Activated CD4-positive, alpha-beta T cell treated with anti-CD3 and anti-CD28 coated beads, Interleukin-2, Interleukin-6, amounts not matched to agents 100 ng/mL and 50 ng/mL, durations not matched to agents 16 hours and 8 hours (primary cell): ENCODE data around the gene IL9.
"Not testable (repeated sequence)": the region's sequence is repeated elsewhere in the genome, so short reads cannot be mapped to it uniquely, and the experiment has no call there.

ENCODE experiments used
- DNase-seq: peaks from one replicate; pipeline ENCODE4 v3.0.0-alpha.2; 2020

The IL9 gene

DNA sequence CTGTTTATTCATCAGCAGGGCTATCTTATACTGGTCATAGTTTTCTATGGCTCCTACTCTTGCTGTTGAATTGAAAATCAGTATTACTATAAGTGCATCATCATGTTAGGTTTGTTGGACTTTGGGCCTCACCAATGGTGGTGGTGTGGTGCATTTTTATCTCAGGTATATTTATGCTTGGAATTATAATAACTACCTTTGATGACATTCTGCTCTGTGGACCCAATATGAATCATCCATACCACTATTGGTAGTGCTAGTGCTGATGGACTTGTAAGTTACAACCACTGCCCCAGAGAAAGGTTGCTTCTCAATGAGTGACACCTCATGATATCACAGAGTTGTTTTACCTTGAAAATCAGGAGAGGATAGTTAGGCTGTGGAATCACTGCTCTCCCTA is 28.0 kb downstream of the IL9 start:
- no peak for DNase-seq

DNA sequence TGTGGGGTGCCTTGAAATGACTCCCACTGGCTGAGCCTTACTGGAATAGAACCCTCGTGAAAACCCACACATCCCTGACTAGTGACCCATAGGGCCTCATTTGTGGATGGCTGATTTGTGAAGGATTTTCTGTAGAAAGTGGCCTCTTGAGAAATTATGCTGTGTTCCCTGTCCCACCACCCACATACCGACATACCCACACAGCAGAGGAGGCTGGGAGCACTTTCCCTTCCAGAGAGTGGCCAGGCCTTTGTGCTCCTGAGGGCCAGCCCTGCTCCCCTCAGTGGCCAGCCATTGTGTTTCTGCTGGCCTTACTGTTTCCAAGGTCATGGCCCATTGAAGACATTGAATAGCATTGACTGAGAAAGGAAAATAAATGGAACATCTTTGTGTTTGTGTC is 29.6 kb downstream of the IL9 start:
- no peak for DNase-seq

DNA sequence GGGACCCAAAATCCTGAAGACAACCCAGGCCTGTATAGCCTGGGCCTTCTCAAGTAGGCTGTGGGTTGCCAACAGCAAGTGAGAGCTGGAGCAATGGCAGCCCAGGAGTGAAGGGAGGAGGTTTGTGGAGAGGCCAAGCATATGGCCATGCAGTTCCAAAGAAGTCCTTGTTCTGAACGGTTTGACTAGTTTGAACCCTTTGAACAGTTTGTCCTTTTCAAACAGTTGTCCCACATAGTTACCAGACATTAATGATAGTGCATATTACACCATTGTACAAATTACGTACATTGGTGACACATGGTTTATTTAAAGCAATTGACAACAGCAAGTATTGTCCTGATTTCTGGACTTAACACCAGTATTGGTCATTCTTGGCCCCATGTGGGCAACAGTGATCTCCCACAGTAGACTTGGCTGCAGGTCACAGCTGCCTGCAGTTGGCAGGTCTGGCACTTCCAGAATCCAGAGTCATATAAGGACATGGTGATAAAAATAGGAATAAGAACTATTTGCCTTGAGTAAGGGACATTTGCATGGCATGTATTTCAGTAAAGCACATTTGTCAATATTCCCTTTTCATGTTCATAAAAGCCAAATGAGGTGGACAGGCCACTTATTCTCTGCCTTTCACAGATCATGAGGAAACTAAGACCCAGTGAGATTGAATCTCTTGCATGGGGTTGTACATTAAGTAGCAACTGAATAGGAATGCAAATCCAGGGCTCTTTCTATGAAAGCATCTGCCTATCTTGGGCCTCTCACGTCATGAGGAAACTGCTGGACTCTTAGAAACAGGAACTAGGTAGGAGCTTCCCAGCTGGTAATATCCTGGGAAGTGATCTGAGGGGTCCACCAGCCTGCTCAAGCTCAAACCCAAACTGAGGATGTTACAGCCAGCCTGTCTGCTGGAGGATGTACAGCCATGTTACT is 30.9 kb downstream of the IL9 start:
- DNase-seq, result no peak

DNA sequence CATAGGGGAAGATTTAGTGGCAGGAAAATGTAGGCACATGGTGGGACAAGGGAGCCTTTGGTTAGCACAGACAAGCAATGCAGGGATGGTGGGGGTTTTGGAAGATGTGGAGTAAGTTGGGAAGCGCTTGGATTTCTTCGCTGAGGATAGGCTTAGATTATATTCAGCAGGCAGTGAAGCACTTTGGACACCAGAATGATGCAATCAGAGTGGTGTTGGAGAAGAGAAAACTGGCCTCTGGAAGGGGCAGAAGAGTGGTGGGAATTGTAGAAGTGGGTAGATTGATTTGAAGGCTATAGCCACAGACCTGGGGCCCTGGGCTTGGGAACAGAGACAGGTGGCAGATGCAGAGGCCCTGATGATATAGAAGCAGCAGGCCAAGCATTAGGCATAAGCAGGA is 32.9 kb downstream of the IL9 start:
- DNase-seq, result no peak

DNA sequence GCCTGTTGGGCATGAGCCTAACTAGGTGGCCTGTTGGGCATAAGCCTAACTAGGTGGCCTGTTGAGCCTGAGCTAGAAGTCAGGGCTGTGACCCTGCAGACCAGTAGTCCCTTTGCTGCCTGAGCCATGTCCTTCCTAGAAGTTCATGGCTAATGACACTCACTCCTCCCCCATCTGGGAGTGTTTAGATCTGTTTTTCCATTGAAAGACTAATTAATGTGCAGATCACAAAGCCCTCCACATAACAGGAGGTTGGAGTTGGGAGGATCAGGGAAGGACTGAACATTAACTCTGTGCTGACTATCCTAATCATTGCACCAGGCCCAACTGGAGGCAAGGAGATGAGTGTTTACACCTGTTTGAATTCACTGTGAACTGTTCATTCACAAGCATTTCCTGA is 33.6 kb downstream of the IL9 start:
- no peak for DNase-seq

DNA sequence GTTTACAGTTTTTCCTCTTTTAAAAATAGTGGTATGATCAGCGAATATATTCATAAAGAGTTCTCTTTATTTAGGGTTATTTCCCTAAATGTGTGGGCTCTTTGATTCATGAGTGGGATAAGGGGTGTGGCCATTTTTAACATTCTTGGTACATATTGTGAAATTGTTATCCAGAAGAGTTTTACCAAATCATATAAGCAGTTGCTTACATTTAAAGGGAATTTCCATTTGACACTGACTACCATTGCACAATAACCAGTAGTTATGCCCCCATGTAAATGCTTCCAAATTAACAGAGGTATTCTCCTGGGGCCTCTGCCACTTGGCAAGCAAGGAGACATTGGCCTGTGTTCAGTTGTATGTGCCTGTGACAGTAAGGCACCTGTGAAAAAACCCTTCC is 34.0 kb downstream of the IL9 start:
- DNase-seq, result no peak

DNA sequence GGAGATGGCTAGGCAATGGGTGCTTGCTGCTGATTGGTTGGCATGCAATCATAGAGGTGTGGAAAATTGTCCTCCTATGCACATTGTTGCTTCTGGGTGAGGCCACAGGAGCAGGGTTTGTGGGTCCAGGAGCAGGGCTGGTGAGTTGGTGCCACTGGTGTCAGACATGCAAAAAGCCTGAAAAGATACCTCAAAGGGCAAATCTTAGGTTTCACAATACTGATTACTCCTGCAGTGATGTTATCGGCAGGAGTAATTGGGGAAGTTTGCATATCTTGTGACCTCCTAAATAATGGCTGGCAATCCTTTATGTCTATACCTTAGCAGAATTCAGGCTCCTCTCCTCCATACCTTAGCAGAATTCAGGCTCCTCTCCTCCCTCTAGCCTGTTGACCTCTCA is 36.0 kb downstream of the IL9 start:
- DNase-seq, result no peak

DNA sequence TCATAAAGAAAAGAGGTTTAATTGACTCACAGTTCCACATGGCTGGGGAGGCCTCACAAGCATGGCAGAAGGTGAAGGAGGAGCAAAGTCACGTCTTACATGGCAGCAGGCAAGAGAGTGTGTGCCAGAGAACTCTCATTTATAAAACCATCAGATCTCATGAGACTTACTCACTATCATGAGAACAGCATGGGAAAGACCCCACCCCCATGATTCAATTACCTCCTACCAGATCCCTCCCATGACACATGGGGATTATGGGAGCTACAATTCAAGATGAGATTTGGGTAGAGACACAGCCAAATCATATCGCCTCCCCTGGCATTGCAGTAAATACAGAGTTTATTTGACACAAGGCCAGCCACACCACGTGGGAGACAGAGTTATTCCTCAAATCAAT is 36.5 kb downstream of the IL9 start:
- not testable (repeated sequence) for DNase-seq

DNA sequence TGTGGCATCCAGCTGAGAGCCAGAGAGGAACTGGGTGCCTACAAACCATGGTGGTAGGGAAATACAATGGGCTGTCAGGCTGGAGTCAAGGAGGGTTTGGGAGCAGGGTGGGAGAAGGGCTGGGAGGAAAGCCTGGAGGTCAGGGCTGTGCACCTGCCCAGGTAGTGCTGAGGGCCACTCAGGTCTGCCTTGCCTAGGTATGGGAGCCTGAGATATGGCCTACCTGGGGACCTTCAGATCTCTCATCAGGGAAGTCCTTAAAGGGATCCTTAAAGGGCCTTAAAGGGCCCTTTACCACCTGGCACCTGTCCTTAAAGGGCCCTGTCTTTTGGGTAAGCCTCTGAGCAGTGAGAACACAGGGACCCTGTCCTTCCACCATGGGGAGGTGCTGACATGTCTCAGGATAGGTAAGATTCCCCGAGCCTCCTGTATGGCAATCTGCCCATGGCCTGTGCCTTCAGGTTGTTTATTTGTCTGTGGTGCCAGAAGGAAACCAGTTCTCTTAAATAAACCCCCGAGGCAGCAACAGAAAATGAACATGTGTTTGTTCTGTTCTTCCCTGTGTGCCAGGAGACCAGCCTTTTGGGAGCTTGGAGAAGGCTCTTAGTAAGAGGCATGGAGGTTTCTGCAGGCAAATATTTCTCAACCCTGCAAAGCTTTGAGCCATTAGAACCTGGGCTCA is 37.9 kb downstream of the IL9 start:
- DNase-seq, result no peak

DNA sequence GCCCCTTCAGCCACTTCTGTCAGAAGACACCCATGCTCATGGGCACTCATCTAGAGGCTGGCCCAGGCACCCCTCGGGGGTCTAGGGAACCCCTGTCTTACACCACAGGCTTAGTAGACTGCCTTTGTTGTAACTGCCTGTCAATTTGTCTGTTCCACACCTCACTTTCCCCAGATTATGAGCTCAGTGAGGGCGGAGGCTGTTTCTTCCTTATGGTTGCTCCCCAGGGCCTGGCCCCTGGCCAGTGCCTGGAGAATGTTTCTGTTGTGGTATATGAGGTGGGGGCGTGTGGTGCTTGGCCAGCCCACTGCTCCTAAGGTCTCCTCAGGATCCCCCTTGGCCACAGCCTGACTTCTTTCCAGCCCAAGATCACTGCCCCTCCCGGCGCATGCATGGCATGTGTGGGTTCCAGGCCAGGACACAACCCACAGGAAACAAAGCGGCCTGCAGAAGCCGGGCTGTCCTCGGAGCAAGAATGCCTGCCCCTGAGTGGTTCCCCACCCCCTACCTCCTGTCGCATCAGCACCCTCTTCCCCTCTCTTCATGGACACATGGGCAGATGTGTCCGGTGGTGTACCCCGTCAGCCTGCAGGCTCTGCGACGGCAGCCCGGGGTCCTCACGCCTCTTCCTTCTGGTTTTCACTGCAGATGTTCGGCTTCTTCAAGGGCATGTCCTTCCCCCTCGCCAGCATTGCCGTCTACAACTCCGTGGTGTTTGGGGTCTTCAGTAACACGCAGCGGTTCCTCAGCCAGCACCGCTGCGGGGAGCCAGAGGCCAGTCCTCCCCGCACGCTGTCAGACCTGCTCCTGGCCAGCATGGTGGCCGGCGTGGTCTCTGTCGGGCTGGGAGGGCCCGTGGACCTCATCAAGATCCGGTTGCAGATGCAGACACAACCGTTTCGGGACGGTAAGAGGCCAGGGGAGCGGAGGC is 43.5 kb downstream of the IL9 start:
- no peak for DNase-seq

DNA sequence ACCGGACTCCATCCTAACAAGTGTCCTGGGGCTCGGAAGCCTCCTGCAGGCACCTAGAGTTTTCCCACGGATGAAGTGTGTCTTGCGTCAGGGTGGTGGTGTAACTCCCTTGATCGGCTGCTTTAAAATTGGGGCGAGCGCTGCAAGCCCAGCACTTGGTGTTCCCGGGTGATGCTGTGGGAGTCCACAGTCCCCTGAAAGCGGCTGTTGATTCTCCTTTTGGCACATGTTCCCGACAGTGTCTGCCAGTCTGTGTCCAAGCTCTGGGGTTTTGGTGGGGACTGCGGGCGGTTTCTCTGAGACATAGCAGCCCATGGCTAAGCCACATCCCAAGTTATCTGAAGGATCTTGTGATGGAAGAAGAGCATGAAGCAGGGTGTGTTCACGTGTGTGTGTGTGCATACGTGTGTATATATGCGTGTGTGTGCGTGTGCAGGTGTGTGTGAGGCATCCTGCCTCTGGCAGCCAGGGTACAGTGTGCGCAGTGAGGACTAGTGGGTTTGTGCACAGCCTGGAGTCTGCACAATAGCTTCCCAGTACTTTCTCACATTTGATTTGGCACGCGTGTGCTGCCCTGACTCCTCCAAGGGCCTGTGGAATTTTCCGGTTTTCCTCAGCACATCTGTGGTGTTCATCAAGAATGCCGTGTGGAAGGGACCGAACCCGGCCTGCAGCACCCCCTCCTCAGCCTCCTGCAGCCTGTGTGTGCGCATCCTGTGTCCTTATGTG is 44.3 kb downstream of the IL9 start:
- no peak for DNase-seq

DNA sequence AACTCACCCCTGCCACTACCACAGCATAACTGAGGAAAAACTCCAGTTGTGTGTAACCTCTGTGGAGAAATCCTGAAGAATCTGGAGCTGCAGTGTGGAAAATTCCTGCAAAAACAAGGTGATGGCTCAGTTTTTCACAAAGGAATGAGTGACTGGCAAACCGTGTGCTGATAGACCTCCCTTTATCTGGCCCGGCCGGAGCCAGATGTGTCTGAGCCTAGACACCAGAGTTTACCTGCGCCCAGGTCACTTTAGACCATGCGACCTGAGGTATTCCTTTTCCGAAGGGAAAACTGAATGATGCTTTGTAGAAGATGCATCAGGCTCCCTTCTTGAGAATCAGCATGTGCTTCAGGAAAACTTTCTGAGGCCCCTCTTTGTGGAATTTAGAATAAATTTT is 45.0 kb downstream of the IL9 start:
- DNase-seq, result no peak

DNA sequence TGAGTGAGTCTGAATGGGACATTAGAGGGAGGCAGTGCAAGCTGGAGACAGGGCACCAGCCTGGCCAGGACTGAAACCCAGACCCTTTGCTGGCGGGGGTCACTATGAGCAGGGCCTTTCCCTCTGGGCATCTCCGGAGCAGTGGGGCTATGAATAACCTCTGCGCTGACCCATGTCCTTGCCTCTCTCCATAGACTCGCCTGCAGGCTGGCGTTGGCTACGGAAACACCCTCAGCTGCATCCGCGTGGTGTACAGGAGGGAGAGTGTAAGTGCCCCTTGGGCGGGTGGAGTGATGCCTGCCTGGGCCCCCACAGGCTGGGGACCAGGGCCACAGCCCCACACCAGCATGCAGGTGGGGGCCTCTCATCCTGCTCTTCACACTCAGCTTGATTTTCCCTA is 45.4 kb downstream of the IL9 start:
- DNase-seq, result no peak

DNA sequence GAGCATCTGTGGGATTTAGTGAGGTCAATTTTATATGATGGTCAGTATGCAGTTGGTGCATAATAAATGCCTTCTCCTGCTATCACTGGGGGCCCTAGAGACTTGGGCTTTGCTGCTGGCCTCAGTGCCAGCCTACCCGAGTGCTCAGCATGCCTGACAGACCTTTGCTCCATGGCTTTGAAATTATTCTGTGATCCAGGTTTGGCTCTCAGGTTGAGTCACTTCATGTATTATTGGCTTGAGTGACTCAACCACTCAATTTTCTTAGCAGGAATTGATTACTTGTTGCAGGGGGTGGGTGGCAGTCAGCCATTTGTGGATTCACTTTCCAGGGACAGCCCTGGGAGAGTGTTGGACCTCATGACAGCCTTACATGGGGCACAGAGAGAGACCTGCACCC is 47.7 kb downstream of the IL9 start:
- no peak for DNase-seq

DNA sequence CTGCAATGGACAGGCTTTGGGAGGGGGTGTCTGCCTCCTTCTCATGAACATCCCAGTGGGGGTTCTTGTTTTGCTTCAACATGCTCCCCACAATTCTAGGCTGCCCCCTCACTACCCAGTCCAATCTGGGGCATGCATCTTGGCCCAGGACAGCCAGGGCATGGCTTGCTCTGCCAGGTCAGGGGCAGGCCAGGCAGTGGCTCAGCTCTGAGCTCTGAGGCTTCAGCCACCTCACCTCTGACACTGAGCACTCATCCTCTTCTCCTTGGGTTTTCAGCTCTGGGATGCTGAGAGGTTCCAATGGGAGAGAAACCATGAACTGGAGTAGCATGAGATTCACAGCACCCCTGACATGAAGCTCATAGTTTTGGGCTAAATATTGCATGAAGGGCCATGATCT is 49.3 kb downstream of the IL9 start:
- DNase-seq, result no peak

DNA sequence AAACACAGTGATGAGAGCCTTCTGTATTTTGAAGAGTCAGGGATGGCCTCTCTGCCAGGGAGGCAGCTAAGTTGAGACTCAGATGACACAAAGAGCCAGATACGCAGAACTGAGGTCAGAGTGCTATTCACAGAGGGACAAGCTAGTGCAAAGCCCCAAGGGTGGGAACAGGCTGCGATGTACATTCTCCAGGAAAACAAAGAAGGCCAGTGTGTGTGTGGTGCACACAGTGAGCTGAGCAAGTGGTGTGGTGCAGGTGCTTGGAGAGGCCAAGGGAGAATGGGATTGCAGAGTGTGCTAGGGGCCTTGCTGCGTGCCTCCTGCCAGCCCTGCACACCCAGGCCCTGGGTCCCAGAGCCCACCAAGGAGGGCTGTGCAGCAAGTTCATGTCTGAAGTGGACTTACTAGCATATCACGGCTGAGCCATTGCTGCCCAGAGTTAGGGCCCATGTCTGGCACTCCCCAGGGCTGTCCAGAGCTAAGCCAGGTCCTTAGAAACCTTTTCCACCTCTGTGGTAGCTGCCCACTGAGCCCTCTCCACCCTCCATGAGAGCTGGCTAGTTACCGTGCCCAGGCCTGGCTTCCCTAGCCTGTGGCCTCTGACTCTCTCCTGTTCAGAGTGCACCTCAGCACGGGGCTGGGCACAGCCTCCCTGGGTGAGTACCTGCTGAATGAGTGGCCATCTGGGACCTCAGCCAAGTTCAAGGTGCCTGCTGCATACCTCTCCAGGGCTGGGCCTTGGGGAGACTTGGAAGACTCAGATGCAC is 51.9 kb downstream of the IL9 start:
- no peak for DNase-seq

DNA sequence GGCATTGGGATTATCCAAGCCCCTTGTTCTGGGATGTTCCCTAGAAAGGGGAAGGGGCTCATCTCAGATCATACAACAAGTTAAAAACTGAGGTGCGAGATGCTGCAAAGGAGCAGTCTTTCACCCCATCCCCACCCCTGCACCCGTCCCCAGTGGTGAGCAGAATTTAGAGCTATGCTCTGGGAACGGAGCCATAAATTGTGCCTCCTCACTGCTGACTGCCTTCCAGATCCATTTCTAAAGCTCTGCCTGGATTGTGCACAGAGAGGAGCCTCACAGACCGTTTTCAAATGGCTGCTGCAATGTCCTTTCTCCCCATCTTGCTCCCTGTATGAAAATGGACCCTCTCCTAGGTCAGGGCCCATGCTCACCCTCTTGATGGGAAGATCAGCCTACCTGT is 52.9 kb downstream of the IL9 start:
- no peak for DNase-seq
